HL-60 (cell line): ENCODE measurements around the gene UBE2D4.

Experiments
- DNase-seq, 2 experiments: peaks; one replicate each; pipeline ENCODE4 v3.0.0-alpha.2; 2010 to 2020; ENCODE audit warnings: low read depth in 1 of 2, low spot score in 1 of 2
- H3K27ac ChIP-seq: fragments of 250-450 bp; sonication (Bioruptor Pico); replicated peaks from 2 replicates; pipeline ENCODE4 v1.5.1; 2020; ENCODE audit warnings: mild to moderate bottlenecking, moderate library complexity
- H3K27me3 ChIP-seq: fragments of 250-450 bp; sonication (Bioruptor Pico); 2 replicates; pipeline ENCODE4 v1.5.1; 2021; ENCODE audit warnings: mild to moderate bottlenecking, moderate library complexity; ENCODE audit not compliant: insufficient read depth, poor library complexity, severe bottlenecking
- H3K4me3 ChIP-seq: replicated peaks from 2 replicates; pipeline ENCODE4 v1.5.1; 2011; ENCODE audit warnings: mild to moderate bottlenecking, control low read depth, low read length; ENCODE audit not compliant: insufficient read depth
- GABPA ChIP-seq: IDR thresholded peaks from 2 replicates; pipeline ENCODE4 v1.6.1; 2012; ENCODE audit warnings: low read depth
- POLR2AphosphoS5 ChIP-seq: IDR thresholded peaks from 2 replicates; pipeline ENCODE4 v1.6.1; 2012; ENCODE audit warnings: low read depth
- SPI1 ChIP-seq: IDR thresholded peaks from 2 replicates; pipeline ENCODE4 v1.6.1; 2012; ENCODE audit warnings: low read depth, mild to moderate bottlenecking, borderline replicate concordance
- TF ChIP-seq, protein P1 (sequence below): IDR thresholded peaks from 2 replicates; pipeline ENCODE4 v1.6.1; 2012; ENCODE audit warnings: low read depth; ENCODE audit not compliant: insufficient replicate concordance
- TF ChIP-seq, protein P2 (sequence below): IDR thresholded peaks from one replicate; pipeline ENCODE4 v1.5.1; 2011; ENCODE audit warnings: low read length, control low read depth, inconsistent platforms; ENCODE audit not compliant: insufficient read depth

Gene UBE2D4

GRCh38 chr7:43884209-43884608 lies 42.0 kb upstream of the UBE2D4 start:
- Histone ChIP-seq H3K27ac (no peak overlapping the region), H3K27me3 (no peaks in the 10 kb centered on the region), H3K4me3 (no peak overlapping the region)
- TF ChIP-seq, protein P1, sequence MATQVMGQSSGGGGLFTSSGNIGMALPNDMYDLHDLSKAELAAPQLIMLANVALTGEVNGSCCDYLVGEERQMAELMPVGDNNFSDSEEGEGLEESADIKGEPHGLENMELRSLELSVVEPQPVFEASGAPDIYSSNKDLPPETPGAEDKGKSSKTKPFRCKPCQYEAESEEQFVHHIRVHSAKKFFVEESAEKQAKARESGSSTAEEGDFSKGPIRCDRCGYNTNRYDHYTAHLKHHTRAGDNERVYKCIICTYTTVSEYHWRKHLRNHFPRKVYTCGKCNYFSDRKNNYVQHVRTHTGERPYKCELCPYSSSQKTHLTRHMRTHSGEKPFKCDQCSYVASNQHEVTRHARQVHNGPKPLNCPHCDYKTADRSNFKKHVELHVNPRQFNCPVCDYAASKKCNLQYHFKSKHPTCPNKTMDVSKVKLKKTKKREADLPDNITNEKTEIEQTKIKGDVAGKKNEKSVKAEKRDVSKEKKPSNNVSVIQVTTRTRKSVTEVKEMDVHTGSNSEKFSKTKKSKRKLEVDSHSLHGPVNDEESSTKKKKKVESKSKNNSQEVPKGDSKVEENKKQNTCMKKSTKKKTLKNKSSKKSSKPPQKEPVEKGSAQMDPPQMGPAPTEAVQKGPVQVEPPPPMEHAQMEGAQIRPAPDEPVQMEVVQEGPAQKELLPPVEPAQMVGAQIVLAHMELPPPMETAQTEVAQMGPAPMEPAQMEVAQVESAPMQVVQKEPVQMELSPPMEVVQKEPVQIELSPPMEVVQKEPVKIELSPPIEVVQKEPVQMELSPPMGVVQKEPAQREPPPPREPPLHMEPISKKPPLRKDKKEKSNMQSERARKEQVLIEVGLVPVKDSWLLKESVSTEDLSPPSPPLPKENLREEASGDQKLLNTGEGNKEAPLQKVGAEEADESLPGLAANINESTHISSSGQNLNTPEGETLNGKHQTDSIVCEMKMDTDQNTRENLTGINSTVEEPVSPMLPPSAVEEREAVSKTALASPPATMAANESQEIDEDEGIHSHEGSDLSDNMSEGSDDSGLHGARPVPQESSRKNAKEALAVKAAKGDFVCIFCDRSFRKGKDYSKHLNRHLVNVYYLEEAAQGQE, result no peak
- no peak for TF ChIP-seq POLR2AphosphoS5
- TF ChIP-seq, protein P2, sequence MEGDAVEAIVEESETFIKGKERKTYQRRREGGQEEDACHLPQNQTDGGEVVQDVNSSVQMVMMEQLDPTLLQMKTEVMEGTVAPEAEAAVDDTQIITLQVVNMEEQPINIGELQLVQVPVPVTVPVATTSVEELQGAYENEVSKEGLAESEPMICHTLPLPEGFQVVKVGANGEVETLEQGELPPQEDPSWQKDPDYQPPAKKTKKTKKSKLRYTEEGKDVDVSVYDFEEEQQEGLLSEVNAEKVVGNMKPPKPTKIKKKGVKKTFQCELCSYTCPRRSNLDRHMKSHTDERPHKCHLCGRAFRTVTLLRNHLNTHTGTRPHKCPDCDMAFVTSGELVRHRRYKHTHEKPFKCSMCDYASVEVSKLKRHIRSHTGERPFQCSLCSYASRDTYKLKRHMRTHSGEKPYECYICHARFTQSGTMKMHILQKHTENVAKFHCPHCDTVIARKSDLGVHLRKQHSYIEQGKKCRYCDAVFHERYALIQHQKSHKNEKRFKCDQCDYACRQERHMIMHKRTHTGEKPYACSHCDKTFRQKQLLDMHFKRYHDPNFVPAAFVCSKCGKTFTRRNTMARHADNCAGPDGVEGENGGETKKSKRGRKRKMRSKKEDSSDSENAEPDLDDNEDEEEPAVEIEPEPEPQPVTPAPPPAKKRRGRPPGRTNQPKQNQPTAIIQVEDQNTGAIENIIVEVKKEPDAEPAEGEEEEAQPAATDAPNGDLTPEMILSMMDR, result no peak
- TF ChIP-seq GABPA, result no peak
- TF ChIP-seq SPI1, result no peak
- DNase-seq, result no peak

DNA sequence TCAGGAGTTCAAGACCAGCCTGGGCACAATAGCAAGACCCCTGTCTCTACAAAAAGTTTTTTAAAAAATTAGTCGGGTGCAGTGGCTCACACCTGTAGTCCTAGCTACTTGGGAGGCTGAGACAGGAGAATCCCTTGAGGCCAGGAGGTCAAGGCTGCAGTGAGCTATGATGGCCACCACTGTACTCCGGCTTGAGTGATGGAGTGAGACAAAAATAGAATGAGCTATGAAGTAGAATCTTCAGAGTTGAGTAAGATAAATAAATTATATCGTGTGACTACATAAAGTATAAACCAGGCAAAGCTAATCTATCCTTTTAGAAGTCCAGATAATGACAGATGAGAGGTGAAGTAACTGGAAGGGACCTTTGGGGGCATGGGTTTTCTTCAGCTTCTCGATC lies 41.6 kb upstream of the UBE2D4 start:
- TF ChIP-seq GABPA (no peak), POLR2AphosphoS5 (no peak), SPI1 (no peak)
- TF ChIP-seq, protein P2, result no peak
- TF ChIP-seq, protein P1, result no peak
- Histone ChIP-seq H3K27ac (no peak overlapping the region), H3K4me3 (no peak overlapping the region), H3K27me3 (no peaks in the 10 kb centered on the region)
- DNase-seq, result no peak

- no peak for DNase-seq
- TF ChIP-seq, protein P2, result no peak
- TF ChIP-seq POLR2AphosphoS5 (no peak), SPI1 (no peak), GABPA (no peak)
- TF ChIP-seq, protein P1, result no peak
- Histone ChIP-seq H3K27ac (no peak overlapping the region), H3K27me3 (no peaks in the 10 kb centered on the region), H3K4me3 (no peak overlapping the region)
Observed at GRCh38 chr7:43888993-43889945, 37.0 kb upstream of the UBE2D4 start.
